ENCODE results near the gene RAB38.

RAB38 gene

GRCh38 chr11:88101881-88102597, 73.2 kb downstream of the RAB38 start:
- no peak for DNase-seq

GRCh38 chr11:88100151-88100550, 75.1 kb downstream of the RAB38 start:
- no peak for DNase-seq

- DNase-seq = no peak
These were observed 77.0 kb downstream of the RAB38 start for GRCh38 chr11:88098289-88098688.

GRCh38 chr11:88089134-88089533, 86.1 kb downstream of the RAB38 start:
- DNase-seq = no peak

- no peak for DNase-seq
These were observed 87.9 kb downstream of the RAB38 start for GRCh38 chr11:88087337-88087736.

- DNase-seq = no peak
These were observed 88.9 kb downstream of the RAB38 start for GRCh38 chr11:88086297-88086696.

- DNase-seq = no peak
These were observed 104.8 kb downstream of the RAB38 start for GRCh38 chr11:88070437-88070836.

- no peak for DNase-seq
These were observed 106.2 kb downstream of the RAB38 start for GRCh38 chr11:88068848-88069554.

GRCh38 chr11:88066090-88066489, 109.2 kb downstream of the RAB38 start:
- DNase-seq = no peak

GRCh38 chr11:88064097-88064705, 111.0 kb downstream of the RAB38 start:
- no peak for DNase-seq
